AG10803 (cell line): ENCODE results near the gene ARID5A.
"Not testable (repeated sequence)": the region's sequence is repeated elsewhere in the genome, so short reads cannot be mapped to it uniquely, and the experiment has no call there.

Experiments
- DNase-seq: peaks from one replicate; pipeline ENCODE4 v3.0.0; 2010; ENCODE audit warnings: low read depth
- H3K4me3 ChIP-seq: 2 replicates; pipeline ENCODE4 v1.5.1; 2011; ENCODE audit warnings: mild to moderate bottlenecking, low read length, control low read depth
- TF ChIP-seq, protein P1 (sequence below): conservative IDR thresholded peaks from 2 replicates; pipeline ENCODE4 v1.5.1; 2011; ENCODE audit warnings: mild to moderate bottlenecking, low read length, control low read depth, inconsistent platforms

The ARID5A gene

DNA sequence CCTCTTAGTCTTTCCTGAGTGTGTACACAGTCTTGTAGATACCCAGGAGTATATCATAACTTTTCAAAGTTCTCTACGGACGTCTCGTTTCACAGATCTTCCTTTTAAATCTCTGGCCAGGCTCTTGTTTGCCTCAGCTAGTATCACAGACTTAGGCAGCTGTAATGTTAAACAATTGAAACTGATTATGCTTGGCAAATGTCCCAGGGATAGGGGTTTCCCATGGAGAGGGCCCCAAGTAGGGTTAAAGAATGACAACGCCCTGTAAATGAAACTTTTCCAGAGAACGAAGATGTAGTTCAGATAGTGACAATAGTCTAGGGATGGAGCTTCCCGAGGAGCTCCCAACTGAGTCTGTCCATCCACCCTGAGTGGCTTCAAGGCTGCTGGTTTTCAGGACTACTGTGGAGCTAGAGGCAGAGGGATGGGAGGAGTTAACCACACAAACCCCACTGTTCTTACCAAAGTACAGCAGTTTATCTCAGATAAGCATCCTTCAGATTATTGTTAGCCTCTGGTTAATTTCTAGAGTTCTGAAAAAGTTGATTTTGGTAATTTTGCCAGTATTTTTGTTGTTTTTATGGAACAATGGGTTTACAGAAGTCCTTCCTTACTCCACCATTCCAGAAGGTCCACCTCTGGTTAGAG, 40.4 kb upstream of the ARID5A start:
- no peak for DNase-seq
- TF ChIP-seq, protein P1, sequence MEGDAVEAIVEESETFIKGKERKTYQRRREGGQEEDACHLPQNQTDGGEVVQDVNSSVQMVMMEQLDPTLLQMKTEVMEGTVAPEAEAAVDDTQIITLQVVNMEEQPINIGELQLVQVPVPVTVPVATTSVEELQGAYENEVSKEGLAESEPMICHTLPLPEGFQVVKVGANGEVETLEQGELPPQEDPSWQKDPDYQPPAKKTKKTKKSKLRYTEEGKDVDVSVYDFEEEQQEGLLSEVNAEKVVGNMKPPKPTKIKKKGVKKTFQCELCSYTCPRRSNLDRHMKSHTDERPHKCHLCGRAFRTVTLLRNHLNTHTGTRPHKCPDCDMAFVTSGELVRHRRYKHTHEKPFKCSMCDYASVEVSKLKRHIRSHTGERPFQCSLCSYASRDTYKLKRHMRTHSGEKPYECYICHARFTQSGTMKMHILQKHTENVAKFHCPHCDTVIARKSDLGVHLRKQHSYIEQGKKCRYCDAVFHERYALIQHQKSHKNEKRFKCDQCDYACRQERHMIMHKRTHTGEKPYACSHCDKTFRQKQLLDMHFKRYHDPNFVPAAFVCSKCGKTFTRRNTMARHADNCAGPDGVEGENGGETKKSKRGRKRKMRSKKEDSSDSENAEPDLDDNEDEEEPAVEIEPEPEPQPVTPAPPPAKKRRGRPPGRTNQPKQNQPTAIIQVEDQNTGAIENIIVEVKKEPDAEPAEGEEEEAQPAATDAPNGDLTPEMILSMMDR: no peak
- no peak overlapping the region for H3K4me3 ChIP-seq

GRCh38 chr2:96498021-96498431, 38.5 kb upstream of the ARID5A start:
- no peak overlapping the region for H3K4me3 ChIP-seq
- TF ChIP-seq, protein P1: no peak
- DNase-seq: no peak

DNA sequence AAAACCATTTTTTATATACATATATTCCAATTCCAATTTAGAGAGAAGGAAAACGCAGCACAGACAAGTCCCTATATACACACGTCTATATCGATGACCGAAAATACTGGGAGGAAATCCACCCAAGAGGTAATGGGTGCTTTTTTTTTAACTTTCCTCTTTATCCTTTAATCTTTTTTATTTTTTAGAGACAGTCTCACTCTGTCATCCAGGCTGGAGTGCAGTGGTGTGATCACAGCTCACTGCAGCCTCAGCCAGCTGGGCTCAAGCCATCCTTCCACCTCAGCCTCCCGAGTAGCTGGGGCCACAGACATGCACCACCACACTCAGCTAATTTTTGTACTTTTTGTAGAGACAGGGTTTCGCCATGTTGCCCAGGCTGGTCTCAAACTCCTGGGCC, 37.9 kb upstream of the ARID5A start:
- not testable (repeated sequence) for H3K4me3 ChIP-seq, DNase-seq

GRCh38 chr2:96499061-96499960, 37.2 kb upstream of the ARID5A start:
- TF ChIP-seq, protein P1: no peak
- no peak overlapping the region for H3K4me3 ChIP-seq
- DNase-seq: no peak

GRCh38 chr2:96500385-96501066, 36.0 kb upstream of the ARID5A start:
- TF ChIP-seq, protein P1: no peak
- DNase-seq: no peak
- H3K4me3 ChIP-seq: no peak overlapping the region

- no peak for DNase-seq
- H3K4me3 ChIP-seq: no peak overlapping the region
- TF ChIP-seq, protein P1: no peak
Observed at GRCh38 chr2:96501471-96501874, 35.1 kb upstream of the ARID5A start.
